ENCODE results near the gene ROMO1. TPM values are rescaled to one million over a fixed set of nuclear protein-coding genes. Genes with fewer than 3 reads are reported as not detected.
"Not testable (repeated sequence)": the region's sequence is repeated elsewhere in the genome, so short reads cannot be mapped to it uniquely, and the experiment has no call there.

Gene ROMO1
- total and polyA plus RNA-seq, 2 experiments from 2014 or later = 152 to 881 TPM

- TF ChIP-seq JUNB (IDR thresholded peaks at IDR 0.05; ENCODE audit: unreplicated experiment) (no peak), POLR2AphosphoS5 (IDR thresholded peaks at IDR 0.05; ENCODE audit: low read depth) (no peak), NANOG (IDR thresholded peaks at IDR 0.05; ENCODE audit: borderline replicate concordance) (no peak), ZNF331 (CRISPR knock-in tag; IDR thresholded peaks at IDR 0.05; ENCODE audit: low read depth) (no peak)
- TF ChIP-seq, protein P1, sequence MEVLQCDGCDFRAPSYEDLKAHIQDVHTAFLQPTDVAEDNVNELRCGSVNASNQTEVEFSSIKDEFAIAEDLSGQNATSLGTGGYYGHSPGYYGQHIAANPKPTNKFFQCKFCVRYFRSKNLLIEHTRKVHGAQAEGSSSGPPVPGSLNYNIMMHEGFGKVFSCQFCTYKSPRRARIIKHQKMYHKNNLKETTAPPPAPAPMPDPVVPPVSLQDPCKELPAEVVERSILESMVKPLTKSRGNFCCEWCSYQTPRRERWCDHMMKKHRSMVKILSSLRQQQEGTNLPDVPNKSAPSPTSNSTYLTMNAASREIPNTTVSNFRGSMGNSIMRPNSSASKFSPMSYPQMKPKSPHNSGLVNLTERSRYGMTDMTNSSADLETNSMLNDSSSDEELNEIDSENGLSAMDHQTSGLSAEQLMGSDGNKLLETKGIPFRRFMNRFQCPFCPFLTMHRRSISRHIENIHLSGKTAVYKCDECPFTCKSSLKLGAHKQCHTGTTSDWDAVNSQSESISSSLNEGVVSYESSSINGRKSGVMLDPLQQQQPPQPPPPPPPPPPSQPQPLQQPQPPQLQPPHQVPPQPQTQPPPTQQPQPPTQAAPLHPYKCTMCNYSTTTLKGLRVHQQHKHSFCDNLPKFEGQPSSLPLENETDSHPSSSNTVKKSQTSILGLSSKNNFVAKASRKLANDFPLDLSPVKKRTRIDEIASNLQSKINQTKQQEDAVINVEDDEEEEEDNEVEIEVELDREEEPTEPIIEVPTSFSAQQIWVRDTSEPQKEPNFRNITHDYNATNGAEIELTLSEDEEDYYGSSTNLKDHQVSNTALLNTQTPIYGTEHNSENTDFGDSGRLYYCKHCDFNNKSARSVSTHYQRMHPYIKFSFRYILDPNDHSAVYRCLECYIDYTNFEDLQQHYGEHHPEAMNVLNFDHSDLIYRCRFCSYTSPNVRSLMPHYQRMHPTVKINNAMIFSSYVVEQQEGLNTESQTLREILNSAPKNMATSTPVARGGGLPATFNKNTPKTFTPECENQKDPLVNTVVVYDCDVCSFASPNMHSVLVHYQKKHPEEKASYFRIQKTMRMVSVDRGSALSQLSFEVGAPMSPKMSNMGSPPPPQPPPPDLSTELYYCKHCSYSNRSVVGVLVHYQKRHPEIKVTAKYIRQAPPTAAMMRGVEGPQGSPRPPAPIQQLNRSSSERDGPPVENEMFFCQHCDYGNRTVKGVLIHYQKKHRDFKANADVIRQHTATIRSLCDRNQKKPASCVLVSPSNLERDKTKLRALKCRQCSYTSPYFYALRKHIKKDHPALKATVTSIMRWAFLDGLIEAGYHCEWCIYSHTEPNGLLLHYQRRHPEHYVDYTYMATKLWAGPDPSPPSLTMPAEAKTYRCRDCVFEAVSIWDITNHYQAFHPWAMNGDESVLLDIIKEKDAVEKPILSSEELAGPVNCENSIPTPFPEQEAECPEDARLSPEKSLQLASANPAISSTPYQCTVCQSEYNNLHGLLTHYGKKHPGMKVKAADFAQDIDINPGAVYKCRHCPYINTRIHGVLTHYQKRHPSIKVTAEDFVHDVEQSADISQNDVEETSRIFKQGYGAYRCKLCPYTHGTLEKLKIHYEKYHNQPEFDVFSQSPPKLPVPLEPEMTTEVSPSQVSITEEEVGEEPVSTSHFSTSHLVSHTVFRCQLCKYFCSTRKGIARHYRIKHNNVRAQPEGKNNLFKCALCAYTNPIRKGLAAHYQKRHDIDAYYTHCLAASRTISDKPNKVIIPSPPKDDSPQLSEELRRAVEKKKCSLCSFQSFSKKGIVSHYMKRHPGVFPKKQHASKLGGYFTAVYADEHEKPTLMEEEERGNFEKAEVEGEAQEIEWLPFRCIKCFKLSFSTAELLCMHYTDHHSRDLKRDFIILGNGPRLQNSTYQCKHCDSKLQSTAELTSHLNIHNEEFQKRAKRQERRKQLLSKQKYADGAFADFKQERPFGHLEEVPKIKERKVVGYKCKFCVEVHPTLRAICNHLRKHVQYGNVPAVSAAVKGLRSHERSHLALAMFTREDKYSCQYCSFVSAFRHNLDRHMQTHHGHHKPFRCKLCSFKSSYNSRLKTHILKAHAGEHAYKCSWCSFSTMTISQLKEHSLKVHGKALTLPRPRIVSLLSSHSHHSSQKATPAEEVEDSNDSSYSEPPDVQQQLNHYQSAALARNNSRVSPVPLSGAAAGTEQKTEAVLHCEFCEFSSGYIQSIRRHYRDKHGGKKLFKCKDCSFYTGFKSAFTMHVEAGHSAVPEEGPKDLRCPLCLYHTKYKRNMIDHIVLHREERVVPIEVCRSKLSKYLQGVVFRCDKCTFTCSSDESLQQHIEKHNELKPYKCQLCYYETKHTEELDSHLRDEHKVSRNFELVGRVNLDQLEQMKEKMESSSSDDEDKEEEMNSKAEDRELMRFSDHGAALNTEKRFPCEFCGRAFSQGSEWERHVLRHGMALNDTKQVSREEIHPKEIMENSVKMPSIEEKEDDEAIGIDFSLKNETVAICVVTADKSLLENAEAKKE (CRISPR knock-in tag; IDR thresholded peaks at IDR 0.05) = no peak
- no peaks in the 10 kb centered on the region for H3K4me1 Mint-ChIP-seq
- no peaks in the 10 kb centered on the region for H3K9me3 Mint-ChIP-seq
- no peak overlapping the region for H3K4me3 ChIP-seq
- peaks cover 10% of the 10 kb centered on the region for H3K27me3 Mint-ChIP-seq (ENCODE audit: insufficient read depth, low read depth, poor library complexity)
- H3F3A ChIP-seq (replicated peaks; ENCODE audit: low read depth) = peaks cover 46% of the 10 kb centered on the region
- ATAC-seq (no peak), DNase-seq (ENCODE audit: low spot score) (no peak)
- no peaks in the 10 kb centered on the region for H3K9me2 ChIP-seq (ENCODE audit: insufficient read depth)
- peak overlapping the region; percentile 50; the same call in 1 of the 2 replicates for H3K27ac ChIP-seq (ENCODE audit: low read depth)
- H3K79me2 ChIP-seq (replicated peaks; ENCODE audit: insufficient read depth) = peaks cover 73% of the 10 kb centered on the region
- no peaks in the 10 kb centered on the region for H3K4me1 ChIP-seq (ENCODE audit: insufficient read depth)
- no peak overlapping the region for H3K4me2 ChIP-seq
- no peak overlapping the region for H2AFZ ChIP-seq
- no peaks in the 10 kb centered on the region for H3K27me3 ChIP-seq (ENCODE audit: insufficient read depth)
- H3K36me3 ChIP-seq (ENCODE audit: insufficient read depth) = peaks cover 96% of the 10 kb centered on the region
- peak overlapping the region; percentile 54 for H3K27ac Mint-ChIP-seq
- no peak overlapping the region for H3K4me3 Mint-ChIP-seq
- H4K20me1 ChIP-seq (replicated peaks; ENCODE audit: insufficient read depth) = peaks cover 64% of the 10 kb centered on the region
- peaks cover 99% of the 10 kb centered on the region for H3K36me3 Mint-ChIP-seq (ENCODE audit: low read depth)
Measured at GRCh38 chr20:35711588-35712209, 12.5 kb downstream of the ROMO1 start.

DNA sequence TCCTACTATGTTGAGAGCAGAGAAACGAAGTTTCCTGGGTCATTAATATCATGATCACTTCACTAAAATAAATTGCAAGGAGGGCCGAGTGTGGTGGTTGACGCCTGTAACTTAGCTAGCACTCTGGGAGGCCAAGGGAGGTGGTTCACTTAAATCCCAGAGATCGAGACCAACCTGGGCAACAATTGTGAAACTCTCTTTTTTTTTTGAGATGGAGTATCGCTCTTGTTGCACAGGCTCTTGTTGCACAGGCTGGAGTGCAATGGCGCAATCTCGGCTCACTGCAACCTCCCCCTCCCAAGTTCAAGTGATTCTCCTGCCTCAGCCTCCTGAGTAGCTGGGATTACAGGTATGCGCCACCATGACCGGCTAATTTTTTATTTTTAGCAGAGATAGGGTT, 13.9 kb downstream of the ROMO1 start:
- not testable (repeated sequence) for H3K4me2 ChIP-seq; H3K9me2 ChIP-seq (ENCODE audit: insufficient read depth); H3K27me3 ChIP-seq (ENCODE audit: insufficient read depth); H2AFZ ChIP-seq; H3K4me1 ChIP-seq (ENCODE audit: insufficient read depth); ATAC-seq; DNase-seq (ENCODE audit: low spot score); H3K4me1 Mint-ChIP-seq; H3K4me3 ChIP-seq; H3K4me3 Mint-ChIP-seq; H3K27me3 Mint-ChIP-seq (ENCODE audit: insufficient read depth, low read depth, poor library complexity); H3K9me3 Mint-ChIP-seq
- peaks cover 48% of the 10 kb centered on the region for H3F3A ChIP-seq (replicated peaks; ENCODE audit: low read depth)
- peaks cover 88% of the 10 kb centered on the region for H3K79me2 ChIP-seq (replicated peaks; ENCODE audit: insufficient read depth)
- peaks cover 97% of the 10 kb centered on the region for H3K36me3 ChIP-seq (ENCODE audit: insufficient read depth)
- peaks cover 99% of the 10 kb centered on the region for H3K36me3 Mint-ChIP-seq (ENCODE audit: low read depth)
- H3K27ac Mint-ChIP-seq = peak overlapping the region; percentile 72; the same call in 1 of the 2 replicates
- peaks cover 67% of the 10 kb centered on the region for H4K20me1 ChIP-seq (replicated peaks; ENCODE audit: insufficient read depth)
- peak overlapping the region; percentile 73 for H3K27ac ChIP-seq (ENCODE audit: low read depth)

Data from GM23338 (cell line).